GM19438 (cell line): ENCODE measurements around the gene NEURL1.

ENCODE experiments used
- ATAC-seq: cut with Tn5 transposase; IDR thresholded peaks from one replicate; pipeline ENCODE4 v1.9.1; 2021; ENCODE audit warnings: low read depth; ENCODE audit not compliant: unreplicated experiment

Gene NEURL1

GRCh38 chr10:103557455-103557854 lies 64.0 kb downstream of the NEURL1 start:
- no peak for ATAC-seq

GRCh38 chr10:103558911-103559310 lies 65.4 kb downstream of the NEURL1 start:
- no peak for ATAC-seq

DNA sequence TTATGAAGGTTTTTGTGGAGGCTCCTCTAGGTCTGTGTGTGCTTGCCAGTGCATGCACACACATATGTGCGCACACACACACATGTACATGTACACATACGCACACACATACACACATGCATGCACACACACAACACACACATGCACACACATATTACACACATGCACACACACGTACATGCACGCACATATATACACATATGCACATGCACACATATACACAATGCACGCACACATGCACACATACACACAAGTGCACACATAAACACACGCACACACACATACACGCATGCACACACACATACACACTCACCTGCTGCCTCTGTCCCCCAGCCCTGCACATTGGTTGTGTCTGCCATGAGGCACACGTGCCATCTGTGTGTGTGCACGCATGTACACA lies 66.3 kb downstream of the NEURL1 start:
- no peak for ATAC-seq

GRCh38 chr10:103560886-103561285 lies 67.4 kb downstream of the NEURL1 start:
- no peak for ATAC-seq

- ATAC-seq, result no peak
Measured at GRCh38 chr10:103562383-103562782, 68.9 kb downstream of the NEURL1 start.

DNA sequence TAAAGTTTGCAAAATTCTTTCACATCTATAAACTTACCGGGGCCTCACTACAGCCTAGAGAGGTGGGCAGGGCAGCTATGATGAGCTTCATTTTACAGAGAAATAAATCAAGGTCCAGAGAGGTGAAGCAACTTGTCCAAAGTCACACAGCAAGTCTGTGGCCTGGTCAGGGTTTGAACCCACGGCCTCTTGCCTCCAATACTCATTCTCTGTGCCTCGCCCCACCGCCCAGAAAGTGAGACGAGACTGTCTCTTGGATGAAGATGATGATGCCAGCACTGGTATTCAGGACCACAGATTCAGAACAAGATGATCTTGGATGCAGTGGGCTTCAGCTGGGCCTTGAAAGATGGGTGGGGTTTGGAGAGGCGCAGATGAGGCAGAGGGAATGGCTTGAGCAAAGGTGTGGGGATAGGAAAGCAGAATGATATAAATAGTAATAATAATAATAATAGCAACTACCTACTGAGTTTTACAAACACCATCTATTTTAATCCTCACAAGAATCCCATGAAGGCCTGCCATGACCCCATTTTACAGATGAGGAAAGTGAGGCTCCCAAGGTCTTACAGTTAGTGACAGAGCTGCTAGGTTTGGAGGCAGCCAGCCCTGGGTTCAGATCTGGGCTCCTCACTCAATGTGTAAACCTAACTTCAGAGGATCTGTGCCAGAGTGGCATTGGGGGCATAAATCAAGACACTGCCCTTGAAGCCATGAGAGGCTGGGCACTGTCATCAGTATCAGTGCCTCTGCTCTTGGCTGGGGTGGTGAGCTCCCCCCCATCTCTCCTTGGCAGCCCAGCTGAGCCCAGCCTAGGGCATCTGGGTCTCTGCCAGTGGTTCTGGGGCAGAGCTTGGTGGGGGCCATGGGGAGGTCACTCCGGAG lies 70.0 kb downstream of the NEURL1 start:
- ATAC-seq, result no peak

- ATAC-seq, result no peak
Measured at GRCh38 chr10:103564116-103564501, 70.6 kb downstream of the NEURL1 start.

DNA sequence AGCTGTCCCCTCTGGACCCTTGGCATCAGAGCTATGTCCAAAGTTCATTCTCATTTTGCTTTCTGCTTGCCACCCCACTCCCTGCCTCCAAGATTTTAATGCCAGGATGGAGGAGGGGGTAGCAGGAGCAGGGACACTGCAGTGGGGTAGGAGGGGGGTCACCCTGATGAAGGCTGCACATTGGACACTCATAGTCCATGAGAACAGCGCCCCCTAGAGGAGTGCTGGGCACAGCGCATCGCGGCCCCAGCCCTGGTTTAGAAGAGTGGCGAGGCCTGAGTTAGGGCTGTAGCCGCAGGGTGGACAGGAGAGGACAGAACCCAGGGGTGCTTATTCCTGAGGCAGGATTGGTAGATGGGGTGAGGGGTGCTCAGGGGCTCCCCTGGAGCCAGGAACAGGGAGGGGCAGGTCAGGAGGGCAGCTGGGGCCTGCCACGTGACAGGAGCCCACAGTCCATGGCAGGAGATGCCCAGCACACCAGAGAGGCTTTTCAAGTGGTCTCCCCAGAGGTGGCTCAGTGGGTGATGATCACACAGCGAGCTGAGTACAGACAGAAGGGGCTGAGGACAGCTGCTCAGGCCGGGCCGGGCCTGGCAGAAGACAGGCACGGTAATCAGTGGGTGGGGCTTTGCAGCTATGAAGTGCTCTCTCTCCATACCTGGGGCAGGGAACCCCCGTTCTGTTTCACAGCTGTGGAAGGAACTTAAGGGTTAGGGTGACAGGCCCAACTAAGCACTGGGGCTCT lies 71.4 kb downstream of the NEURL1 start:
- ATAC-seq, result no peak

GRCh38 chr10:103566536-103566935 lies 73.0 kb downstream of the NEURL1 start:
- no peak for ATAC-seq

DNA sequence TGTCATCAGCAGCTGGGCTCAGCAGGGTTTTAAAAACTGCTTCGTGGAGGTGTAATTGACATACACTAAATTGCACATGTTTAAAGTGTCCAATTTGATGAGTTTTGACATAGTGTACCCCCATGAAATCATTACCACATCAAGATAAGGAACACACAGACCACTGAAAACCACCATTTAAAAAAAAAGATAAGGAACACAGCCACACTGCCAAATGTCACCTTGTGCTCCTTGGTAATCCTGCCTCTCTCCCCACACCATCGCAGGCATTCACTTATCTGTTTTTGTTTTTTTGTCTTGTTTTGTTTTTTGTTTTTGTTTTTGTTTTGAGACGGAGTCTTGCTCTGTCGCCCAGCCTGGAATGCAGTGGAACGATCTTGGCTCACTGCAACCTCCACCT lies 75.0 kb downstream of the NEURL1 start:
- no peak for ATAC-seq

GRCh38 chr10:103569896-103570295 lies 76.4 kb downstream of the NEURL1 start:
- no peak for ATAC-seq

GRCh38 chr10:103570844-103571655 lies 77.5 kb downstream of the NEURL1 start:
- no peak for ATAC-seq

GRCh38 chr10:103571656-103571975 lies 78.1 kb downstream of the NEURL1 start:
- no peak for ATAC-seq

GRCh38 chr10:103572347-103573204 lies 79.1 kb downstream of the NEURL1 start:
- ATAC-seq, result no peak

- ATAC-seq, result no peak
Measured at GRCh38 chr10:103573205-103573487, 79.6 kb downstream of the NEURL1 start.

GRCh38 chr10:103574097-103575061 lies 80.9 kb downstream of the NEURL1 start:
- no peak for ATAC-seq

DNA sequence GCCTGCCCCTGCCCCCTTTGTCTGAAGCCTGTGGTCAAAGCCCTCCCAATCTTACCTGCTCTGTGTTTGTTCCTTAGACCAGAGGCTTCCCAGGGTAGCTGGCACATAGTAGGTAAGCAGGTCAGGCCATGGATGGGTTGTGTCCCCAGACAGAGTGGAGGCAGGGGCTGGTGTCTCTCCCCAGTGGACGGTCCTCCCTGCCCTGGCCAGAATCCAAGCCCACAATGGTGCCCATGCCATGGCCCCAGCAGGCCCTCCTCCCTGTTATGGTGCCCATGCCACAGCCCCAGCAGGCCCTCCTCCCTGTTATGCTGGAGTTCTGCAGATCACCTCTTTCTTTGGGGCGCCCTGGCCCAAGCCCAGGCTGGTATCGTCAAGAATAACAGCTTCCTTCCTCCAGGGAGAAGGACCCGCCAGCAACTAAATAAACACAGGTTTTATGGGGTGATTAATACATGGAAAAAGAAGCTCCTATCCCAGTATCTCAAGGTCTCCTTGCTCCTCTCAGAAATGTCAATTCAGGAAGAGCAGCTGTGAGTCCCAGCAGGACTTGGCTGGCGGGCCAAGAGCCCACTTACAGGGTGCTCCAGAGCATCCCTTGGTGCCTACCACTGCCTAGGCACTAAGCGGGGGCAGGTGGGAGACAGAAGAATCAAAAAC lies 82.0 kb downstream of the NEURL1 start:
- ATAC-seq, result no peak

GRCh38 chr10:103576076-103576471 lies 82.6 kb downstream of the NEURL1 start:
- no peak for ATAC-seq

GRCh38 chr10:103576862-103577261 lies 83.4 kb downstream of the NEURL1 start:
- ATAC-seq, result no peak
